HepG2 (cell line): ENCODE data around the gene EPB41L4A. TPM values are rescaled to one million over a fixed set of nuclear protein-coding genes. Genes with fewer than 3 reads are reported as not detected.

ENCODE experiments used
- ATAC-seq: fragments of 200-7000 bp; cut with Tn5 transposase; 3 replicates; pipeline ENCODE4 v1.9.1; 2020; ENCODE audit warnings: mild to moderate bottlenecking, moderate library complexity
- BruUV-seq: library from RNA; stranded (reverse); fragments of 400-500 nt; replicated peaks from 2 replicates; lab custom pipeline; 2021; lab: Mats Ljungman, UMichigan
- CTCF ChIA-PET: fragments of 300-600 bp; formaldehyde crosslinking; extraction: SDS; loops from one replicate; lab custom pipeline; 2021; ENCODE audit warnings: low total read pairs, inconsistent platforms, low intra/inter-chr PET ratio; lab: Yijun Ruan, JAX
- POLR2A ChIA-PET: fragments of 350-600 bp; sonication (Branson Sonifier 250); formaldehyde crosslinking; loops from one replicate; lab custom pipeline; 2020; ENCODE audit warnings: antibody characterized with exemption, inconsistent platforms; lab: Yijun Ruan, JAX
- DNase-seq: peaks from one replicate; pipeline ENCODE4 v3.0.0-alpha.2; 2015; ENCODE audit warnings: low spot score
- FAIRE-seq: peaks from 3 replicates; lab custom pipeline; 2011; peaks lifted over from hg19 to GRCh38; lab: Jason Lieb, UNC
- H2AFZ ChIP-seq: one replicate; pipeline ENCODE4 v1.6.1; 2011; ENCODE audit warnings: low read length, inconsistent platforms
- H3K27ac ChIP-seq: fragments of 300-600 bp; 3 replicates; pipeline ENCODE4 v1.8.0; 2011; ENCODE audit warnings: mixed run types, mild to moderate bottlenecking, mixed read lengths, low read length, inconsistent platforms; ENCODE audit not compliant: insufficient read depth; ENCODE audit errors: extremely low read length
- H3K27me3 ChIP-seq, 2 experiments: fragments of 200-600 bp in 1 of 2; 2 replicates in 1 of 2; 3 replicates in 1 of 2; pipeline versions ENCODE4 v1.6.0 to v1.8.0; 2011; ENCODE audit warnings: low read length in 2 of 2, mild to moderate bottlenecking in 2 of 2, moderate library complexity in 2 of 2, inconsistent platforms in 1 of 2; ENCODE audit not compliant: insufficient read depth in 2 of 2, control insufficient read depth in 1 of 2
- H3K36me3 ChIP-seq, 2 experiments: fragments of 200-600 bp in 1 of 2; replicated peaks in 1 of 2; 2 replicates in 1 of 2; 3 replicates in 1 of 2; pipeline versions ENCODE4 v1.5.1 to v1.8.0; 2011; ENCODE audit warnings: low read length in 2 of 2, inconsistent platforms in 1 of 2; ENCODE audit not compliant: insufficient read depth in 2 of 2, control insufficient read depth in 1 of 2
- H3K4me1 ChIP-seq: 2 replicates; pipeline ENCODE4 v1.5.1; 2012; ENCODE audit warnings: low read length, inconsistent platforms; ENCODE audit not compliant: insufficient read depth
- H3K4me2 ChIP-seq: 2 replicates; pipeline ENCODE4 v1.6.0; 2011; ENCODE audit warnings: low read depth, low read length, inconsistent platforms
- H3K4me3 ChIP-seq, 3 experiments: fragments of 200-600 bp in 1 of 3; sonication (generic), shearing (Covaris generic) in 1 of 3; replicated peaks in 1 of 3; 2 replicates each; pipeline ENCODE4 v1.5.1; 2011 to 2016; ENCODE audit warnings: low read length in 3 of 3, inconsistent platforms in 2 of 3, low read depth in 2 of 3, mild to moderate bottlenecking in 2 of 3, control low read depth in 1 of 3, mixed read lengths in 1 of 3; ENCODE audit not compliant: insufficient read depth in 1 of 3
- H3K79me2 ChIP-seq: one replicate; pipeline ENCODE4 v1.6.1; 2011; ENCODE audit warnings: low read length, inconsistent platforms; ENCODE audit not compliant: insufficient read depth
- H3K9ac ChIP-seq: 2 replicates; pipeline ENCODE4 v1.6.0; 2011; ENCODE audit warnings: mild to moderate bottlenecking, low read depth, low read length, inconsistent platforms; ENCODE audit not compliant: insufficient read depth
- H3K9me3 ChIP-seq: 2 replicates; pipeline ENCODE4 v1.5.1; 2012; ENCODE audit warnings: mild to moderate bottlenecking, low read length
- H4K20me1 ChIP-seq: 2 replicates; pipeline ENCODE4 v1.6.0; 2011; ENCODE audit warnings: inconsistent platforms, mild to moderate bottlenecking, low read length, moderate library complexity; ENCODE audit not compliant: insufficient read depth
- CCAR2 ChIP-seq: fragments of 200-400 bp; formaldehyde crosslinking; optimal IDR thresholded peaks from 2 replicates; pipeline ENCODE3; 2018; ENCODE audit warnings: low read depth, mild to moderate bottlenecking, low read length, moderate library complexity
- CSRNP1 ChIP-seq: sonication (generic); formaldehyde crosslinking; IDR thresholded peaks from 2 replicates; pipeline ENCODE4 v1.8.1; 2023; ENCODE audit warnings: mild to moderate bottlenecking, missing genetic modification reagents
- CTCF ChIP-seq: sonication (generic); formaldehyde crosslinking; IDR thresholded peaks from 2 replicates; pipeline ENCODE4 v1.5.0; 2020; ENCODE audit warnings: mild to moderate bottlenecking, missing genetic modification reagents, moderate library complexity
- EZH2 ChIP-seq: conservative IDR thresholded peaks from 2 replicates; pipeline ENCODE4 v1.6.1; 2012; ENCODE audit warnings: mild to moderate bottlenecking, low read depth, low read length, moderate library complexity
- HES4 ChIP-seq: sonication (generic); formaldehyde crosslinking; IDR thresholded peaks from 2 replicates; pipeline ENCODE4 v1.9.0; 2021; ENCODE audit warnings: mild to moderate bottlenecking, missing genetic modification reagents, borderline replicate concordance
- KLF9 ChIP-seq: IDR thresholded peaks from 2 replicates; pipeline ENCODE4 v1.6.1; 2016; ENCODE audit warnings: low read depth
- NCOR1 ChIP-seq: fragments of 200-600 bp; sonication (generic); IDR thresholded peaks from 2 replicates; pipeline ENCODE4 v1.7.0; 2017; ENCODE audit warnings: antibody characterized with exemption, low read length, borderline replicate concordance
- NFE2L2 ChIP-seq: fragments of 150-350 bp; IDR thresholded peaks from 2 replicates; pipeline ENCODE4 v1.6.1; 2014; ENCODE audit warnings: low read length
- RCOR2 ChIP-seq: IDR thresholded peaks from 2 replicates; pipeline ENCODE4 v1.6.1; 2016; ENCODE audit warnings: missing biosample characterization, missing genetic modification reagents
- SETDB1 ChIP-seq: sonication (generic); formaldehyde crosslinking; IDR thresholded peaks from 2 replicates; pipeline ENCODE4 v1.5.1; 2020; ENCODE audit warnings: missing genetic modification reagents, mild to moderate bottlenecking, borderline replicate concordance
- SMAD9 ChIP-seq: sonication (generic); formaldehyde crosslinking; IDR thresholded peaks from 2 replicates; pipeline ENCODE4 v1.5.1; 2020; ENCODE audit warnings: mild to moderate bottlenecking, missing genetic modification reagents
- TMF1 ChIP-seq: sonication (generic); formaldehyde crosslinking; IDR thresholded peaks from 2 replicates; pipeline ENCODE4 v1.8.1; 2022; ENCODE audit warnings: low read depth, missing genetic modification reagents
- ZKSCAN8 ChIP-seq: IDR thresholded peaks from 2 replicates; pipeline ENCODE4 v1.6.1; 2016; ENCODE audit warnings: borderline replicate concordance, missing genetic modification reagents, missing compliant biosample characterization
- ZNF143 ChIP-seq: sonication (generic); formaldehyde crosslinking; IDR thresholded peaks from 2 replicates; pipeline ENCODE4 v1.4.0; 2020; ENCODE audit warnings: missing genetic modification reagents
- ZNF264 ChIP-seq: sonication (generic); formaldehyde crosslinking; IDR thresholded peaks from 2 replicates; pipeline ENCODE4 v1.4.0; 2020; ENCODE audit warnings: missing genetic modification reagents
- ZNF570 ChIP-seq: sonication (generic); formaldehyde crosslinking; IDR thresholded peaks from 2 replicates; pipeline ENCODE4 v1.4.0; 2020; ENCODE audit warnings: mild to moderate bottlenecking, missing genetic modification reagents, borderline replicate concordance
- ZNF772 ChIP-seq: sonication (generic); formaldehyde crosslinking; IDR thresholded peaks from 2 replicates; pipeline ENCODE4 v1.5.0; 2020; ENCODE audit warnings: mild to moderate bottlenecking, missing genetic modification reagents
- in situ Hi-C: cut with HindIII; loops from 2 replicates; pipeline ENCODE4 v1.10.0; 2017; ENCODE audit warnings: low pct_unique_long_range_greater_than_20kb; ENCODE audit not compliant: extremely low pct_ligation_motif_present
- intact Hi-C: fragments of 100-400 bp; cut with micrococcal nuclease; formaldehyde crosslinking; loops from one replicate; pipeline ENCODE4 v1.10.0; 2022; ENCODE audit not compliant: unreplicated experiment
- polyA plus RNA-seq, 8 experiments: library from polyadenylated mRNA; depleted of rRNA in 3 of 8; stranded (reverse) in 7 of 8; unstranded in 1 of 8; fragments of >200 nt; fragmentation: Illumina TruSeq in 4 of 8; extraction: Trizol in 4 of 8; gene quantifications; 2 replicates each; pipeline versions ENCODE4 v1.2.1 to v1.2.3, GENCODE V29; 2011 to 2016; ENCODE audit warnings: low read depth in 4 of 8, missing spikeins in 1 of 8, mixed read lengths in 1 of 8; ENCODE audit not compliant: insufficient read depth in 1 of 8
- total RNA-seq, 5 experiments: library from RNA; depleted of rRNA; stranded (reverse); fragments of >200 nt; fragmentation: Illumina TruSeq; extraction: Trizol; gene quantifications; 2 replicates each; pipeline ENCODE4 v1.2.3, GENCODE V29; 2016; ENCODE audit warnings: low read depth in 1 of 5
- TF ChIP-seq, protein P1 (sequence below): sonication (generic); formaldehyde crosslinking; IDR thresholded peaks from 2 replicates; pipeline ENCODE4 v1.4.0; 2020; ENCODE audit warnings: missing genetic modification reagents
- TF ChIP-seq, protein P2 (sequence below): sonication (generic); formaldehyde crosslinking; conservative IDR thresholded peaks from 2 replicates; pipeline ENCODE4 v1.8.0; 2022; ENCODE audit warnings: mild to moderate bottlenecking, moderate library complexity, missing genetic modification reagents

Gene EPB41L4A
- total and polyA plus RNA-seq, 2 of the 13 experiments (the other 11 are each of a cell fraction or from before 2014, with no cell fraction given): 0.07 TPM; not detected in 1

DNA sequence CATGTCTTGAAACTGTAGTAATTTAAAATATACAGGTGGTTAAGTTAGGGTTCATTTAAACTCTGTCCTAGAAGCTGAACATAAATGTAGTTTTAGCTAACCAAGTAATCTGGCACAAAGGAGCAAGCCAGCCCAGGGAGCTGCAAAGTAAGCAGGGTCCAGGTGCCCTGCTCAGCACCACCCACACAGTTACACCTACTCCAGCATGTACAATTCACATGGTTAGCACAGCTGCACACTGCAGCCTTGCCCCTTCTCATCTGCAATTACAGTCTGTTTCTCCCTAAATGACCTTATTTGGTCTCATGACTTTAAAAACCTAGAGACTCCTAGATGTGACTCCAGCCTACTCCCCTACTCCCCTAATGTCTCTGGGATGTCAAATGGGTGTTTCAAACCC, 128.4 kb downstream of the EPB41L4A start:
- H3K27ac ChIP-seq: no peak overlapping the region
- no peak for ATAC-seq
- H3K79me2 ChIP-seq: no peaks in the 10 kb centered on the region
- H3K27me3 ChIP-seq: no peaks in the 10 kb centered on the region; a peak in 3 of 5 replicates
- BruUV-seq: no TSS peak
- H3K9ac ChIP-seq: no peak overlapping the region
- no peaks in the 10 kb centered on the region for H3K36me3 ChIP-seq
- intact Hi-C loops (no loop called here), in situ Hi-C loops (no loop called here)
- no peaks in the 10 kb centered on the region for H3K9me3 ChIP-seq
- ChIA-PET POLR2A (no interaction called here), CTCF (no interaction called here)
- no peak overlapping the region for H2AFZ ChIP-seq
- no peak overlapping the region for H3K4me3 ChIP-seq
- H3K4me1 ChIP-seq: no peaks in the 10 kb centered on the region
- no peak overlapping the region for H3K4me2 ChIP-seq
- no peak for DNase-seq
- H4K20me1 ChIP-seq: no peaks in the 10 kb centered on the region
- FAIRE-seq: no peak
- TF ChIP-seq ZKSCAN8 (CRISPR knock-in tag) (no peak), CSRNP1 (CRISPR knock-in tag) (no peak), NFE2L2 (no peak), TMF1 (no peak), SMAD9 (no peak), ZNF264 (no peak), KLF9 (CRISPR knock-in tag) (no peak), RCOR2 (CRISPR knock-in tag) (no peak), ZNF570 (no peak), EZH2 (no peak), CCAR2 (no peak), ZNF143 (no peak), CTCF (CRISPR knock-in tag) (no peak), NCOR1 (no peak), ZNF772 (CRISPR knock-in tag) (no peak), SETDB1 (CRISPR knock-in tag) (no peak), HES4 (CRISPR knock-in tag) (no peak)
- TF ChIP-seq, protein P1, sequence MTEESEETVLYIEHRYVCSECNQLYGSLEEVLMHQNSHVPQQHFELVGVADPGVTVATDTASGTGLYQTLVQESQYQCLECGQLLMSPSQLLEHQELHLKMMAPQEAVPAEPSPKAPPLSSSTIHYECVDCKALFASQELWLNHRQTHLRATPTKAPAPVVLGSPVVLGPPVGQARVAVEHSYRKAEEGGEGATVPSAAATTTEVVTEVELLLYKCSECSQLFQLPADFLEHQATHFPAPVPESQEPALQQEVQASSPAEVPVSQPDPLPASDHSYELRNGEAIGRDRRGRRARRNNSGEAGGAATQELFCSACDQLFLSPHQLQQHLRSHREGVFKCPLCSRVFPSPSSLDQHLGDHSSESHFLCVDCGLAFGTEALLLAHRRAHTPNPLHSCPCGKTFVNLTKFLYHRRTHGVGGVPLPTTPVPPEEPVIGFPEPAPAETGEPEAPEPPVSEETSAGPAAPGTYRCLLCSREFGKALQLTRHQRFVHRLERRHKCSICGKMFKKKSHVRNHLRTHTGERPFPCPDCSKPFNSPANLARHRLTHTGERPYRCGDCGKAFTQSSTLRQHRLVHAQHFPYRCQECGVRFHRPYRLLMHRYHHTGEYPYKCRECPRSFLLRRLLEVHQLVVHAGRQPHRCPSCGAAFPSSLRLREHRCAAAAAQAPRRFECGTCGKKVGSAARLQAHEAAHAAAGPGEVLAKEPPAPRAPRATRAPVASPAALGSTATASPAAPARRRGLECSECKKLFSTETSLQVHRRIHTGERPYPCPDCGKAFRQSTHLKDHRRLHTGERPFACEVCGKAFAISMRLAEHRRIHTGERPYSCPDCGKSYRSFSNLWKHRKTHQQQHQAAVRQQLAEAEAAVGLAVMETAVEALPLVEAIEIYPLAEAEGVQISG (CRISPR knock-in tag): no peak
- TF ChIP-seq, protein P2, sequence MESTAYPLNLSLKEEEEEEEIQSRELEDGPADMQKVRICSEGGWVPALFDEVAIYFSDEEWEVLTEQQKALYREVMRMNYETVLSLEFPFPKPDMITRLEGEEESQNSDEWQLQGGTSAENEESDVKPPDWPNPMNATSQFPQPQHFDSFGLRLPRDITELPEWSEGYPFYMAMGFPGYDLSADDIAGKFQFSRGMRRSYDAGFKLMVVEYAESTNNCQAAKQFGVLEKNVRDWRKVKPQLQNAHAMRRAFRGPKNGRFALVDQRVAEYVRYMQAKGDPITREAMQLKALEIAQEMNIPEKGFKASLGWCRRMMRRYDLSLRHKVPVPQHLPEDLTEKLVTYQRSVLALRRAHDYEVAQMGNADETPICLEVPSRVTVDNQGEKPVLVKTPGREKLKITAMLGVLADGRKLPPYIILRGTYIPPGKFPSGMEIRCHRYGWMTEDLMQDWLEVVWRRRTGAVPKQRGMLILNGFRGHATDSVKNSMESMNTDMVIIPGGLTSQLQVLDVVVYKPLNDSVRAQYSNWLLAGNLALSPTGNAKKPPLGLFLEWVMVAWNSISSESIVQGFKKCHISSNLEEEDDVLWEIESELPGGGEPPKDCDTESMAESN: no peak
